K562 (cell line): ENCODE data around the gene ASCL2. TPM values are rescaled to one million over a fixed set of nuclear protein-coding genes. Genes with fewer than 3 reads are reported as not detected.

ENCODE experiments used
- ATAC-seq: fragments of 200-7000 bp; cut with Tn5 transposase; 3 replicates; pipeline ENCODE4 v1.9.1; 2020; ENCODE audit warnings: moderate library complexity
- BruUV-seq: library from RNA; stranded (reverse); fragments of 400-500 nt; replicated peaks from 2 replicates; lab custom pipeline; 2021; lab: Mats Ljungman, UMichigan
- CTCF ChIA-PET: fragments of 300-600 bp; formaldehyde crosslinking; extraction: SDS; loops from one replicate; lab custom pipeline; 2021; ENCODE audit warnings: low intra/inter-chr PET ratio; lab: Yijun Ruan, JAX
- POLR2A ChIA-PET: fragments of 300-600, 350-650 bp; sonication (Branson Sonifier 250); formaldehyde crosslinking; extraction: SDS; loops from one replicate; lab custom pipeline; 2021; ENCODE audit warnings: antibody characterized with exemption, inconsistent platforms; lab: Yijun Ruan, JAX
- DNase-seq, 4 experiments: peaks; one replicate each; pipeline versions ENCODE4 v3.0.0 to v3.0.0-alpha.2; 2011 to 2018; ENCODE audit warnings: low spot score in 3 of 4, mixed read lengths in 3 of 4; ENCODE audit errors: extremely low read depth in 1 of 4
- FAIRE-seq: peaks from 2 replicates; lab custom pipeline; 2011; peaks lifted over from hg19 to GRCh38; lab: Jason Lieb, UNC
- H2AFZ ChIP-seq: 2 replicates; pipeline ENCODE4 v1.6.0; 2011; ENCODE audit warnings: low read depth, low read length, control low read depth, inconsistent platforms
- H3K27ac ChIP-seq: fragments of 200-600 bp; 3 replicates; pipeline ENCODE4 v1.8.0; 2011; ENCODE audit warnings: low read depth, mild to moderate bottlenecking, control low read depth, inconsistent platforms, low read length, moderate library complexity, mixed read lengths; ENCODE audit errors: extremely low read depth
- H3K27me3 ChIP-seq, 2 experiments: fragments of 300-600 bp in 1 of 2; 2 replicates in 1 of 2; 3 replicates in 1 of 2; pipeline versions ENCODE4 v1.6.0 to v1.8.0; 2011; ENCODE audit warnings: inconsistent platforms in 2 of 2, low read length in 2 of 2, mild to moderate bottlenecking in 1 of 2, mixed read lengths in 1 of 2, moderate library complexity in 1 of 2; ENCODE audit not compliant: control insufficient read depth in 2 of 2, insufficient read depth in 2 of 2
- H3K36me3 ChIP-seq: fragments of 300-600 bp; 3 replicates; pipeline ENCODE4 v1.8.0; 2011; ENCODE audit warnings: mild to moderate bottlenecking, low read length, inconsistent platforms; ENCODE audit not compliant: control insufficient read depth, insufficient read depth
- H3K4me1 ChIP-seq, 2 experiments: fragments of 200-600 bp in 1 of 2; replicated peaks in 1 of 2; 2 replicates in 1 of 2; 3 replicates in 1 of 2; pipeline versions ENCODE4 v1.5.1 to v1.8.0; 2011; ENCODE audit warnings: inconsistent platforms in 2 of 2, low read length in 2 of 2, mild to moderate bottlenecking in 1 of 2, mixed read lengths in 1 of 2, moderate library complexity in 1 of 2; ENCODE audit not compliant: control insufficient read depth in 2 of 2, insufficient read depth in 2 of 2
- H3K4me2 ChIP-seq: 2 replicates; pipeline ENCODE4 v1.6.1; 2011; ENCODE audit warnings: low read length, control low read depth, inconsistent platforms, mixed read lengths; ENCODE audit not compliant: insufficient read depth
- H3K4me3 ChIP-seq: fragments of 200-600 bp; sonication (generic), shearing (Covaris generic); 2 replicates; pipeline ENCODE4 v1.5.1; 2016; ENCODE audit warnings: control low read depth, inconsistent platforms
- H3K79me2 ChIP-seq: fragments of 200-600 bp; 3 replicates; pipeline ENCODE4 v1.8.0; 2011; ENCODE audit warnings: low read length, inconsistent platforms; ENCODE audit not compliant: control insufficient read depth, insufficient read depth
- H3K9ac ChIP-seq, 2 experiments: 2 replicates each; pipeline versions ENCODE4 v1.6.0 to v1.6.1; 2011; ENCODE audit warnings: low read depth in 2 of 2, low read length in 2 of 2, control low read depth in 1 of 2, inconsistent platforms in 1 of 2, mild to moderate bottlenecking in 1 of 2, mixed read lengths in 1 of 2; ENCODE audit not compliant: insufficient read depth in 1 of 2
- H3K9me1 ChIP-seq: one replicate; pipeline ENCODE4 v1.6.0; 2011; ENCODE audit warnings: inconsistent platforms, mild to moderate bottlenecking, low read length, moderate library complexity; ENCODE audit not compliant: control insufficient read depth, insufficient read depth
- H3K9me3 ChIP-seq: replicated peaks from 2 replicates; pipeline ENCODE4 v1.5.1; 2011; ENCODE audit warnings: low read depth, low read length, inconsistent platforms; ENCODE audit not compliant: control insufficient read depth, insufficient read depth
- H4K20me1 ChIP-seq: replicated peaks from 2 replicates; pipeline ENCODE4 v1.6.1; 2011; ENCODE audit warnings: low read length, inconsistent platforms, mixed read lengths; ENCODE audit not compliant: control insufficient read depth, insufficient read depth
- RBFOX2 ChIP-seq: fragments of 200-400 bp; formaldehyde crosslinking; IDR thresholded peaks from 2 replicates; pipeline ENCODE4 v1.6.1; 2017; ENCODE audit warnings: low read depth, mild to moderate bottlenecking, low read length, moderate library complexity
- ZBTB40 ChIP-seq, 2 experiments: fragments of 450-650 bp in 1 of 2; sonication (generic) in 1 of 2; formaldehyde crosslinking in 1 of 2; IDR thresholded peaks; 2 replicates each; pipeline versions ENCODE4 v1.7.1 to v1.9.0; 2016 to 2022; ENCODE audit warnings: inconsistent platforms in 1 of 2, mild to moderate bottlenecking in 1 of 2, missing genetic modification reagents in 1 of 2
- WGBS: fragments of 100-300 bp; shearing (Covaris generic); methylation state at CpG from one replicate; pipeline ENCODE4 v1.1.6; 2016; ENCODE audit warnings: low coverage, mixed read lengths; ENCODE audit not compliant: insufficient coverage; ENCODE audit errors: missing lambda C conversion rate; 5-methylcytosine and 5-hydroxymethylcytosine counted together
- in situ Hi-C: fragments of 300-500 bp; cut with MboI; formaldehyde crosslinking; loops from 4 replicates; pipeline ENCODE4 v1.15.0; 2018; ENCODE audit warnings: inconsistent platforms, mixed read lengths
- intact Hi-C: fragments of 100-400 bp; cut with micrococcal nuclease; formaldehyde crosslinking; loops from 2 replicates; pipeline ENCODE4 v1.14.2; 2022
- polyA plus RNA-seq, 8 experiments: library from polyadenylated mRNA; depleted of rRNA in 4 of 8; stranded (reverse) in 5 of 8; unstranded in 3 of 8; fragments of >200 nt; fragmentation: Nextera tagmentation in 2 of 8; fragmentation: Illumina TruSeq in 1 of 8; extraction: Ambion mirVana in 2 of 8; extraction: Trizol in 1 of 8; gene quantifications; 2 replicates each; pipeline versions ENCODE4 v1.2.1 to v1.2.3, GENCODE V29; 2011 to 2014; ENCODE audit warnings: inconsistent platforms in 1 of 8, missing spikeins in 1 of 8
- total RNA-seq, 7 experiments: library from RNA; depleted of rRNA in 6 of 7; stranded (reverse); fragments of >200 nt in 6 of 7; fragmentation: Illumina TruSeq in 2 of 7; extraction: Trizol in 2 of 7; gene quantifications; 2 replicates each; pipeline versions ENCODE4 v1.2.1 to v1.2.3, GENCODE V29; 2011 to 2021; ENCODE audit warnings: low replicate concordance in 1 of 7

ASCL2 gene
- total and polyA plus RNA-seq, 9 of the 15 experiments (the other 6 are each of a cell fraction or from before 2014, with no cell fraction given) = 0.11 to 1.4 (median 0.36) TPM; not detected in 2

GRCh38 chr11:2315395-2316168 is 45.2 kb upstream of the ASCL2 start:
- H3K79me2 ChIP-seq = no peaks in the 10 kb centered on the region
- POLR2A ChIA-PET = interaction anchor here (1.1 kb wide), 1 partner anchor 11 kb away, joined by 3 read pairs; no protein-coding TSS in a partner anchor
- peaks cover 10% of the 10 kb centered on the region; the same call in 1 of the 2 replicates for H4K20me1 ChIP-seq
- H3K4me1 ChIP-seq = peaks cover 0 to 59% of the 10 kb centered on the region in 2 experiments; a peak in 2 of 5 replicates
- no peaks in the 10 kb centered on the region for H3K9me3 ChIP-seq
- intact Hi-C loops = no loop called here
- H3K36me3 ChIP-seq = no peaks in the 10 kb centered on the region
- DNase-seq (no peak), FAIRE-seq (no peak), ATAC-seq (no peak)
- H3K27me3 ChIP-seq = peaks cover 14 to 44% of the 10 kb centered on the region in 2 experiments; a peak in 4 of 5 replicates
- CTCF ChIA-PET = no interaction called here
- no peaks in the 10 kb centered on the region for H3K9me1 ChIP-seq
- H2AFZ ChIP-seq = no peak overlapping the region
- H3K9ac ChIP-seq = peak overlapping the region in 1 of 2 experiments; percentile 58; a peak in 1 of 4 replicates
- 36% methylated on average over 18 of the region's 25 CpGs for WGBS
- no peak overlapping the region for H3K4me3 ChIP-seq
- no peak overlapping the region for H3K27ac ChIP-seq
- H3K4me2 ChIP-seq = no peak overlapping the region
- in situ Hi-C loops = no loop called here
- no peak for TF ChIP-seq ZBTB40 (IDR thresholded peaks at IDR 0.05)
- TF ChIP-seq ZBTB40 (CRISPR knock-in tag; IDR thresholded peaks at IDR 0.05) = no peak
- TF ChIP-seq RBFOX2 = 0 out of 2 replicates have a peak, but pooled peaks have one; percentile 18
- no TSS peak for BruUV-seq
